Retinal pigment epithelial cell (primary cell): Measurements from ENCODE around the gene HAS3.
A peak's percentile ranks its signal among the peaks of the same experiment; 100 is the strongest.

Source experiments
- DNase-seq: peaks from one replicate; pipeline ENCODE4 v3.0.0-alpha.2; 2010; ENCODE audit warnings: low read depth
- H3K4me3 ChIP-seq: 2 replicates; pipeline ENCODE4 v1.5.1; 2011; ENCODE audit warnings: mild to moderate bottlenecking, low read length, control low read depth, moderate library complexity
- TF ChIP-seq, protein P1 (sequence below): conservative IDR thresholded peaks from 2 replicates; pipeline ENCODE4 v1.5.1; 2011; ENCODE audit warnings: low read depth, low read length, control low read depth, inconsistent platforms

The HAS3 gene

DNA sequence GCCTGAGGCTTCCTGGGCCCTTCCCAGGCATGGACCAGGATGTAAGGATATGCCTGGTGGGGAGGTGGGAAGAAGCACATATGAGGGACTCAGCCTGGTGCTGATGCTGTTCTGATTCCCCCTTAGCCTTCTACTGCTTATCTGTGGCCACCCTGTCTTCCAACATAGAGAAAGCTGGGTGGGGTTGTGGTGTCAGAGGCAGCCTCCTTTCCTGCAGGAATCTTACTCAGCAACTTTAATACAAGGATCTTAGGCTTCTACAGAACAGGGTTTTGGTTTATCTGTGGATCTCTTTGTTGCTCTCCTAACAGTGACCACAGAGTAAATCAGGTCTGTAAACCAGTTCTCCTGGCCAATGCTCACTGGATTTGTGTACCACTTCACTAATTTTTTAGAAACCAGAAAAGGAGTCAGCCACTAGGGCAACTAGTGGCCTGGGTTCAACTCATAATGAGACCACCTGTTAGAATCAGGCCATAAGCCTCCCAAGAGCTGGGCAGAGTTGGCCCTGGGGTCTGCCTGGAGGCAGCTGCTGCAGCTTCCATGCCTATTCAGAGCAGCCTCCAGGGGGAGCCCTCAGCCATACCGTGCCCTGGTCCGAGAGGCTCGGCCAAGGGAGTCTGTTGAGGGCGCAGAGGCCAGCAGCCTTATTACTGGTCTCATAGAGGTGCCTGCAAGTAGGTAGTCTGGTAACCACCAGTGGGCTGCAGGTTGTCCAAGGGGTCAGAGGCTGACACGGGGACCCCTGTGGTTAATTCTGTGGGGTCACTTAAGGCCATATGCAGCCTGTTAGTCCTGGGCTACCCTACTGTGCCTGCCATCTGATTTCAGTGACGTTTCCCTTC lies 7.1 kb downstream of the HAS3 start:
- H3K4me3 ChIP-seq: no peak overlapping the region
- TF ChIP-seq, protein P1, sequence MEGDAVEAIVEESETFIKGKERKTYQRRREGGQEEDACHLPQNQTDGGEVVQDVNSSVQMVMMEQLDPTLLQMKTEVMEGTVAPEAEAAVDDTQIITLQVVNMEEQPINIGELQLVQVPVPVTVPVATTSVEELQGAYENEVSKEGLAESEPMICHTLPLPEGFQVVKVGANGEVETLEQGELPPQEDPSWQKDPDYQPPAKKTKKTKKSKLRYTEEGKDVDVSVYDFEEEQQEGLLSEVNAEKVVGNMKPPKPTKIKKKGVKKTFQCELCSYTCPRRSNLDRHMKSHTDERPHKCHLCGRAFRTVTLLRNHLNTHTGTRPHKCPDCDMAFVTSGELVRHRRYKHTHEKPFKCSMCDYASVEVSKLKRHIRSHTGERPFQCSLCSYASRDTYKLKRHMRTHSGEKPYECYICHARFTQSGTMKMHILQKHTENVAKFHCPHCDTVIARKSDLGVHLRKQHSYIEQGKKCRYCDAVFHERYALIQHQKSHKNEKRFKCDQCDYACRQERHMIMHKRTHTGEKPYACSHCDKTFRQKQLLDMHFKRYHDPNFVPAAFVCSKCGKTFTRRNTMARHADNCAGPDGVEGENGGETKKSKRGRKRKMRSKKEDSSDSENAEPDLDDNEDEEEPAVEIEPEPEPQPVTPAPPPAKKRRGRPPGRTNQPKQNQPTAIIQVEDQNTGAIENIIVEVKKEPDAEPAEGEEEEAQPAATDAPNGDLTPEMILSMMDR: peak; percentile 86
- DNase-seq: no peak

DNA sequence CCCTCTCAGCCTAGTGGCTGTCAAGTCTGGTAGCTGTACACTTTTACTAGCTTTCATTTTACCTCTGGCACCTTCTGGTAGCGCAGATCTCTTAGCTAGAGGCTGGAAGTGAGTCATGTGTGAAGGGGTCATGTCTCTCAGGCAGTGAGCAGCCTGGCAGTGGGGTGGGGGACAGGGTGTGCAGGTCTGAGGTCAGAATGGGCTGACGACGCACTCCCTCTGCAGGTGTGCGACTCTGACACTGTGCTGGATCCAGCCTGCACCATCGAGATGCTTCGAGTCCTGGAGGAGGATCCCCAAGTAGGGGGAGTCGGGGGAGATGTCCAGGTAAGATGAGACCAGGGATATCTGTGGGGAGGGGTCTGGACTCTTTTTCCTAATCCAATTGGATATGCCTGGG lies 7.8 kb downstream of the HAS3 start:
- no peak overlapping the region for H3K4me3 ChIP-seq
- TF ChIP-seq, protein P1: no peak
- DNase-seq: no peak

DNA sequence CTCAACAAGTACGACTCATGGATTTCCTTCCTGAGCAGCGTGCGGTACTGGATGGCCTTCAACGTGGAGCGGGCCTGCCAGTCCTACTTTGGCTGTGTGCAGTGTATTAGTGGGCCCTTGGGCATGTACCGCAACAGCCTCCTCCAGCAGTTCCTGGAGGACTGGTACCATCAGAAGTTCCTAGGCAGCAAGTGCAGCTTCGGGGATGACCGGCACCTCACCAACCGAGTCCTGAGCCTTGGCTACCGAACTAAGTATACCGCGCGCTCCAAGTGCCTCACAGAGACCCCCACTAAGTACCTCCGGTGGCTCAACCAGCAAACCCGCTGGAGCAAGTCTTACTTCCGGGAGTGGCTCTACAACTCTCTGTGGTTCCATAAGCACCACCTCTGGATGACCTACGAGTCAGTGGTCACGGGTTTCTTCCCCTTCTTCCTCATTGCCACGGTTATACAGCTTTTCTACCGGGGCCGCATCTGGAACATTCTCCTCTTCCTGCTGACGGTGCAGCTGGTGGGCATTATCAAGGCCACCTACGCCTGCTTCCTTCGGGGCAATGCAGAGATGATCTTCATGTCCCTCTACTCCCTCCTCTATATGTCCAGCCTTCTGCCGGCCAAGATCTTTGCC lies 9.0 kb downstream of the HAS3 start:
- DNase-seq: no peak
- TF ChIP-seq, protein P1: no peak
- no peak overlapping the region for H3K4me3 ChIP-seq

DNA sequence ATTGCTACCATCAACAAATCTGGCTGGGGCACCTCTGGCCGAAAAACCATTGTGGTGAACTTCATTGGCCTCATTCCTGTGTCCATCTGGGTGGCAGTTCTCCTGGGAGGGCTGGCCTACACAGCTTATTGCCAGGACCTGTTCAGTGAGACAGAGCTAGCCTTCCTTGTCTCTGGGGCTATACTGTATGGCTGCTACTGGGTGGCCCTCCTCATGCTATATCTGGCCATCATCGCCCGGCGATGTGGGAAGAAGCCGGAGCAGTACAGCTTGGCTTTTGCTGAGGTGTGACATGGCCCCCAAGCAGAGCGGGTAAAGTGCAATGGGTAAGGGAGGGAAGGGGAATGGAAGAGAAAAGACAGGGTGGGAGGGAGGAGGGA lies 9.5 kb downstream of the HAS3 start:
- H3K4me3 ChIP-seq: no peak overlapping the region
- no peak for DNase-seq
- TF ChIP-seq, protein P1: no peak

DNA sequence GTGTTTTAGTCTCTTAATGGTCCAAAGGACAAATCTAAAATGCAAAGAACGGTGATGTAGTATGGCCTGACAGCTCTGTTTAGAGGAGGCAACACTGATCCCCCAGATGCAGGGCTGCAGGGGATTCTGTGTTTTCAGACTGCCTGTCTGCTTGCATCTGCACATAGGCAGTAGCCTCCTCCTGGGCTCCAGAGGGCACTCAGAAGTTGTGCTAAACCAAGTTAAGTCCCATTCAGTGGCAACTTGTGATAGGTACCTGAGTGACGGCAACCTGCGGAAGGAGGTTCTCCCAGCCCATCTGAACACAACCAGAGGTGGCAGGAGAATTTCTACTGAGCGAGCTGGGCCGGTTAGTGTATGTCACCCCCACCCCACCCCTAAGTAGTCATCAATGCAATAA lies 9.9 kb downstream of the HAS3 start:
- no peak for DNase-seq
- no peak overlapping the region for H3K4me3 ChIP-seq
- TF ChIP-seq, protein P1: no peak

DNA sequence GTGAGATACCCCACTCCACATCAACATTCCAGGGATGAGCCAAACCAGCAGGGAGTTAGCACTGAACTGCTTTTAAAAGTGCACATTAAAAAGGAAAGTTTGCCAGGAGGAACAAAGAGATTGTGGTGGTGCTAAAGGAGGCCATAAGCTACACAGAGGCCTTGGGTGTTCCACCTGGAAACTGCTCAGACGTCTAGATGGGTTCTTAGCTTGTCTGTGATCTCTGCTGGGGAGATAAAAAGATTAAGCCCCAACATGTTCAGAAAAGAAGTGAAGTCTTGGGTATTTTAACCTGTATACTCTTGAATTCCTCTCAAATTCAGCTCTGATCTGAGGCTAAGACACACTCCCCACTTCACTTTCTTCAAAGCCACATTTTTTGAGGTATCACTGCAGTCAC lies 10.4 kb downstream of the HAS3 start:
- TF ChIP-seq, protein P1: no peak
- no peak for DNase-seq
- H3K4me3 ChIP-seq: no peak overlapping the region
